GM23248 (cell line): ENCODE data around the gene COPS4. TPM values are rescaled to one million over a fixed set of nuclear protein-coding genes. Genes with fewer than 3 reads are reported as not detected.

ENCODE experiments used
- DNase-seq: peaks from one replicate; pipeline ENCODE4 v3.0.0-alpha.2; 2015
- H2AFZ ChIP-seq: fragments of 200-600 bp; sonication (generic); 2 replicates; pipeline ENCODE4 v1.6.1; 2016; ENCODE audit warnings: antibody characterized with exemption
- H3F3A ChIP-seq: fragments of 200-600 bp; sonication (generic); 2 replicates; pipeline ENCODE4 v1.6.1; 2016; ENCODE audit warnings: mild to moderate bottlenecking, antibody characterized with exemption, mixed run types; ENCODE audit not compliant: insufficient read depth
- H3K27ac ChIP-seq: fragments of 200-600 bp; sonication (generic); 2 replicates; pipeline ENCODE4 v1.5.1; 2016; ENCODE audit warnings: mild to moderate bottlenecking
- H3K27me3 ChIP-seq: fragments of 200-600 bp; sonication (generic); replicated peaks from 2 replicates; pipeline ENCODE4 v1.6.1; 2016; ENCODE audit warnings: mild to moderate bottlenecking; ENCODE audit not compliant: insufficient read depth
- H3K36me3 ChIP-seq: fragments of 200-600 bp; sonication (generic); 2 replicates; pipeline ENCODE4 v1.6.1; 2016; ENCODE audit warnings: low read depth, mild to moderate bottlenecking
- H3K4me1 ChIP-seq: fragments of 200-600 bp; sonication (generic); 2 replicates; pipeline ENCODE4 v1.6.1; 2016; ENCODE audit warnings: mild to moderate bottlenecking; ENCODE audit not compliant: insufficient read depth
- H3K4me2 ChIP-seq: fragments of 200-600 bp; sonication (generic); one replicate; pipeline ENCODE4 v1.6.1; 2016; ENCODE audit warnings: mild to moderate bottlenecking; ENCODE audit not compliant: unreplicated experiment
- H3K4me3 ChIP-seq: fragments of 200-600 bp; sonication (generic); 2 replicates; pipeline ENCODE4 v1.5.1; 2016; ENCODE audit warnings: mild to moderate bottlenecking
- H3K79me2 ChIP-seq: fragments of 200-600 bp; sonication (generic); 2 replicates; pipeline ENCODE4 v1.6.1; 2016; ENCODE audit warnings: mild to moderate bottlenecking; ENCODE audit not compliant: insufficient read depth
- H3K9ac ChIP-seq: fragments of 200-600 bp; sonication (generic); 2 replicates; pipeline ENCODE4 v1.6.1; 2016; ENCODE audit warnings: mild to moderate bottlenecking
- H3K9me2 ChIP-seq: fragments of 200-600 bp; sonication (generic); 2 replicates; pipeline ENCODE4 v1.6.1; 2016; ENCODE audit warnings: mixed run types, mild to moderate bottlenecking, moderate library complexity; ENCODE audit not compliant: insufficient read depth
- H3K9me3 ChIP-seq: fragments of 200-600 bp; sonication (generic); one replicate; pipeline ENCODE4 v1.6.1; 2017; ENCODE audit warnings: low read depth
- H4K20me1 ChIP-seq: fragments of 200-600 bp; sonication (generic); 2 replicates; pipeline ENCODE4 v1.6.0; 2016; ENCODE audit not compliant: insufficient read depth
- EZH2 ChIP-seq: fragments of 200-600 bp; sonication (generic); IDR thresholded peaks from 2 replicates; pipeline ENCODE4 v1.6.1; 2018; ENCODE audit warnings: antibody characterized with exemption, mild to moderate bottlenecking; ENCODE audit not compliant: insufficient read depth, poor library complexity, severe bottlenecking
- EZH2phosphoT487 ChIP-seq: fragments of 200-600 bp; sonication (generic); IDR thresholded peaks from 2 replicates; pipeline ENCODE4 v1.6.1; 2018; ENCODE audit warnings: antibody characterized with exemption, moderate library complexity, mild to moderate bottlenecking, low read depth; ENCODE audit not compliant: insufficient read depth
- WGBS, 2 experiments: methylation state at CpG; one replicate each; pipeline ENCODE4 v1.1.6; 2015 to 2017; ENCODE audit warnings: low lambda C conversion rate in 2 of 2, low coverage in 1 of 2; ENCODE audit errors: missing lambda C conversion rate in 2 of 2; 5-methylcytosine and 5-hydroxymethylcytosine counted together
- in situ Hi-C: fragments of 300-500 bp; cut with MboI; formaldehyde crosslinking; loops from 2 replicates; pipeline ENCODE4 v1.15.0; 2020
- polyA plus RNA-seq: library from polyadenylated mRNA; unstranded; fragments of >200 nt; fragmentation: Nextera tagmentation; extraction: Ambion mirVana; gene quantifications from 2 replicates; pipeline ENCODE4 v1.2.1, GENCODE V29; 2016
- total RNA-seq: library from RNA; depleted of rRNA; stranded (reverse); fragments of >200 nt; shearing (Covaris generic); gene quantifications from 2 replicates; pipeline ENCODE4 v1.2.3, GENCODE V29; 2014

COPS4 gene
- total and polyA plus RNA-seq, 2 experiments from 2014 or later: 67.0 to 69.2 TPM

- Histone ChIP-seq H3K4me1 (no peaks in the 10 kb centered on the region), H3K9me2 (no peaks in the 10 kb centered on the region), H2AFZ (no peak overlapping the region), H3K27ac (no peak overlapping the region), H3K79me2 (no peaks in the 10 kb centered on the region), H3K4me3 (no peak overlapping the region), H3K36me3 (no peaks in the 10 kb centered on the region), H3K4me2 (no peak overlapping the region), H4K20me1 (no peaks in the 10 kb centered on the region), H3K9me3 (no peaks in the 10 kb centered on the region), H3K27me3 (no peaks in the 10 kb centered on the region; the same call in 1 of the 2 replicates), H3K9ac (no peak overlapping the region), H3F3A (no peaks in the 10 kb centered on the region)
- in situ Hi-C loops: no loop called here
- 70 to 73% methylated on average over 2 of the region's 2 CpGs for WGBS, 2 experiments
- no peak for DNase-seq
- no peak for TF ChIP-seq EZH2
- TF ChIP-seq EZH2phosphoT487: no peak
These were observed 61.4 kb downstream of the COPS4 start for GRCh38 chr4:83096397-83096796.

GRCh38 chr4:83104991-83105390 lies 70.0 kb downstream of the COPS4 start:
- no peaks in the 10 kb centered on the region for H4K20me1 ChIP-seq
- DNase-seq: no peak
- H3K36me3 ChIP-seq: no peaks in the 10 kb centered on the region
- no peaks in the 10 kb centered on the region for H3F3A ChIP-seq
- no peak overlapping the region for H3K27ac ChIP-seq
- no peaks in the 10 kb centered on the region for H3K79me2 ChIP-seq
- H3K9me3 ChIP-seq: no peaks in the 10 kb centered on the region
- H3K9ac ChIP-seq: no peak overlapping the region
- H3K27me3 ChIP-seq: no peaks in the 10 kb centered on the region
- no peak overlapping the region for H3K4me3 ChIP-seq
- H3K4me2 ChIP-seq: no peak overlapping the region
- no peak overlapping the region for H2AFZ ChIP-seq
- in situ Hi-C loops: no loop called here
- H3K9me2 ChIP-seq: no peaks in the 10 kb centered on the region
- 87 to 89% methylated on average over 7 of the region's 7 CpGs for WGBS, 2 experiments
- TF ChIP-seq EZH2phosphoT487 (no peak), EZH2 (no peak)
- no peaks in the 10 kb centered on the region for H3K4me1 ChIP-seq

GRCh38 chr4:83107631-83108030 lies 72.6 kb downstream of the COPS4 start:
- H3K27me3 ChIP-seq: no peaks in the 10 kb centered on the region
- no peaks in the 10 kb centered on the region for H3K36me3 ChIP-seq
- H3F3A ChIP-seq: no peaks in the 10 kb centered on the region
- no peaks in the 10 kb centered on the region for H4K20me1 ChIP-seq
- H2AFZ ChIP-seq: no peak overlapping the region
- H3K9me2 ChIP-seq: no peaks in the 10 kb centered on the region
- in situ Hi-C loops: no loop called here
- WGBS, 2 experiments: 96 to 98% methylated on average over 9 of the region's 9 CpGs
- DNase-seq: no peak
- H3K9me3 ChIP-seq: no peaks in the 10 kb centered on the region
- no peak overlapping the region for H3K4me2 ChIP-seq
- H3K4me1 ChIP-seq: 0 out of 2 replicates have a peak, but pooled peaks cover 3% of the 10 kb centered on the region
- no peak overlapping the region for H3K4me3 ChIP-seq
- no peaks in the 10 kb centered on the region for H3K79me2 ChIP-seq
- TF ChIP-seq EZH2phosphoT487 (no peak), EZH2 (no peak)
- H3K9ac ChIP-seq: no peak overlapping the region
- H3K27ac ChIP-seq: no peak overlapping the region

- DNase-seq: no peak
- Histone ChIP-seq H3K36me3 (no peaks in the 10 kb centered on the region), H3K27me3 (no peaks in the 10 kb centered on the region), H3K9me3 (no peaks in the 10 kb centered on the region), H3K9ac (no peak overlapping the region), H3F3A (no peaks in the 10 kb centered on the region), H2AFZ (no peak overlapping the region), H3K79me2 (no peaks in the 10 kb centered on the region), H3K9me2 (no peaks in the 10 kb centered on the region), H3K4me1 (0 out of 2 replicates have a peak, but pooled peaks cover 3% of the 10 kb centered on the region), H4K20me1 (no peaks in the 10 kb centered on the region), H3K4me2 (no peak overlapping the region), H3K4me3 (no peak overlapping the region), H3K27ac (no peak overlapping the region)
- 94 to 96% methylated on average over 26 of the region's 26 CpGs for WGBS, 2 experiments
- in situ Hi-C loops: no loop called here
- TF ChIP-seq EZH2 (no peak), EZH2phosphoT487 (no peak)
These were observed 73.3 kb downstream of the COPS4 start for GRCh38 chr4:83108101-83108861.
